A549 (cell line): ENCODE data around the gene CLEC16A. TPM values are rescaled to one million over a fixed set of nuclear protein-coding genes. Genes with fewer than 3 reads are reported as not detected.

ENCODE experiments used
- ATAC-seq, 2 experiments: fragments of 200-7000 bp in 1 of 2; fragments of >200 bp in 1 of 2; cut with Nextera tagmentation in 1 of 2; cut with Tn5 transposase in 1 of 2; 3 replicates each; pipeline versions ENCODE4 v1.8.0 to v1.9.1; 2018 to 2020; ENCODE audit warnings: mild to moderate bottlenecking in 1 of 2, moderate library complexity in 1 of 2
- CTCF ChIA-PET: fragments of 300-600 bp; sonication (Branson Sonifier 250); formaldehyde crosslinking; extraction: SDS; loops from one replicate; lab custom pipeline; 2021; ENCODE audit warnings: antibody characterized with exemption, inconsistent platforms; lab: Yijun Ruan, JAX
- POLR2A ChIA-PET: fragments of 350-600 bp; formaldehyde crosslinking; extraction: SDS; loops from one replicate; lab custom pipeline; 2021; ENCODE audit warnings: antibody characterized with exemption, inconsistent platforms; lab: Yijun Ruan, JAX
- DNase-seq, 2 experiments: peaks; one replicate each; pipeline versions ENCODE4 v3.0.0 to v3.0.0-alpha.2; 2011 to 2016; ENCODE audit warnings: low read depth in 1 of 2, low spot score in 1 of 2
- FAIRE-seq: peaks from 2 replicates; lab custom pipeline; 2011; peaks lifted over from hg19 to GRCh38; lab: Jason Lieb, UNC
- H3K27ac ChIP-seq, 2 experiments: fragments of >200 bp; sonication (Bioruptor Twin); formaldehyde crosslinking; 3 replicates each; pipeline ENCODE4 v1.5.1; 2016 to 2017
- H3K4me1 ChIP-seq: fragments of >200 bp; sonication (Bioruptor Twin); formaldehyde crosslinking; 3 replicates; pipeline ENCODE4 v1.6.1; 2016
- H3K4me2 ChIP-seq: fragments of >200 bp; sonication (Bioruptor Twin); formaldehyde crosslinking; 3 replicates; pipeline ENCODE4 v1.6.1; 2016
- H3K4me3 ChIP-seq: fragments of >200 bp; sonication (Bioruptor Twin); formaldehyde crosslinking; 3 replicates; pipeline ENCODE4 v1.5.1; 2016
- H3K9me3 ChIP-seq: fragments of >200 bp; sonication (Bioruptor Twin); formaldehyde crosslinking; 3 replicates; pipeline ENCODE4 v1.6.1; 2016
- CBX2 ChIP-seq: fragments of 200-600 bp; sonication (generic); IDR thresholded peaks from 2 replicates; pipeline ENCODE4 v1.6.1; 2016; ENCODE audit warnings: low read depth, mild to moderate bottlenecking, borderline replicate concordance
- CBX8 ChIP-seq: fragments of 200-600 bp; sonication (generic); IDR thresholded peaks from 2 replicates; pipeline ENCODE4 v1.6.1; 2016
- CEBPB ChIP-seq, 2 experiments: fragments of >200 bp in 1 of 2; sonication (Bioruptor Twin) in 1 of 2; formaldehyde crosslinking in 1 of 2; IDR thresholded peaks; 2 replicates each; pipeline ENCODE4 v1.6.1; 2012 to 2016
- CHD2 ChIP-seq: fragments of 150-350 bp; IDR thresholded peaks from 2 replicates; pipeline ENCODE4 v1.6.1; 2014; ENCODE audit warnings: low read length; ENCODE audit not compliant: partially characterized antibody
- CHD4 ChIP-seq: fragments of 200-600 bp; sonication (generic); IDR thresholded peaks from 2 replicates; pipeline ENCODE4 v1.6.1; 2016; ENCODE audit warnings: antibody characterized with exemption, mild to moderate bottlenecking, borderline replicate concordance
- EHF ChIP-seq: fragments of 250-450 bp; sonication (Bioruptor Pico); IDR thresholded peaks from 2 replicates; pipeline ENCODE4 v1.5.0; 2020; ENCODE audit warnings: mild to moderate bottlenecking
- EP300 ChIP-seq, 2 experiments: fragments of >200 bp; sonication (Bioruptor Twin); formaldehyde crosslinking; IDR thresholded peaks; 2 replicates in 1 of 2; 3 replicates in 1 of 2; pipeline ENCODE4 v1.6.1; 2016 to 2017
- ESRRA ChIP-seq: fragments of 150-350 bp; IDR thresholded peaks from 2 replicates; pipeline ENCODE4 v1.6.1; 2014; ENCODE audit warnings: mild to moderate bottlenecking, low read length, borderline replicate concordance
- FOSL2 ChIP-seq, 2 experiments: fragments of 450-650 bp in 1 of 2; fragments of >200 bp in 1 of 2; sonication (Bioruptor Twin) in 1 of 2; formaldehyde crosslinking; IDR thresholded peaks; 2 replicates each; pipeline versions ENCODE4 v1.5.0 to v1.6.1; 2016 to 2020; ENCODE audit warnings: mild to moderate bottlenecking in 1 of 2, moderate library complexity in 1 of 2
- FOXS1 ChIP-seq: fragments of 250-450 bp; sonication (Bioruptor Pico); IDR thresholded peaks from 2 replicates; pipeline ENCODE4 v1.5.0; 2020; ENCODE audit warnings: mild to moderate bottlenecking, moderate library complexity
- HOXA7 ChIP-seq: fragments of 250-450 bp; sonication (Bioruptor Pico); IDR thresholded peaks from 2 replicates; pipeline ENCODE4 v1.5.0; 2020; ENCODE audit warnings: mild to moderate bottlenecking, moderate library complexity
- HOXB5 ChIP-seq: fragments of 250-450 bp; sonication (Bioruptor Pico); IDR thresholded peaks from 2 replicates; pipeline ENCODE4 v1.5.0; 2020; ENCODE audit warnings: mild to moderate bottlenecking, moderate library complexity
- JUN ChIP-seq, 2 experiments: fragments of >200 bp; sonication (Bioruptor Twin); formaldehyde crosslinking; IDR thresholded peaks; 2 replicates in 1 of 2; 3 replicates in 1 of 2; pipeline ENCODE4 v1.6.1; 2016 to 2017
- MAFK ChIP-seq: fragments of 450-650 bp; IDR thresholded peaks from 2 replicates; pipeline ENCODE4 v1.6.1; 2014; ENCODE audit not compliant: partially characterized antibody
- MYC ChIP-seq: IDR thresholded peaks from 2 replicates; pipeline ENCODE4 v1.6.1; 2012; ENCODE audit warnings: mild to moderate bottlenecking, inconsistent platforms, low read length, improper control_type of control experiment, borderline replicate concordance
- NR3C1 ChIP-seq: fragments of >200 bp; sonication (Bioruptor Twin); formaldehyde crosslinking; IDR thresholded peaks from 3 replicates; pipeline ENCODE4 v1.6.1; 2017
- PHF8 ChIP-seq: fragments of 200-600 bp; sonication (generic); IDR thresholded peaks from 2 replicates; pipeline ENCODE4 v1.6.1; 2016; ENCODE audit warnings: low read depth, mild to moderate bottlenecking, antibody characterized with exemption, moderate library complexity, borderline replicate concordance
- POLR2A ChIP-seq: IDR thresholded peaks from 2 replicates; pipeline ENCODE4 v1.6.1; 2012; ENCODE audit warnings: mild to moderate bottlenecking, low read length
- RAD21 ChIP-seq, 2 experiments: fragments of >200 bp in 1 of 2; sonication (Bioruptor Twin) in 1 of 2; formaldehyde crosslinking in 1 of 2; IDR thresholded peaks in 1 of 2; conservative IDR thresholded peaks in 1 of 2; 2 replicates in 1 of 2; 3 replicates in 1 of 2; pipeline ENCODE4 v1.6.1; 2012 to 2018; ENCODE audit warnings: inconsistent platforms in 1 of 2
- RNF2 ChIP-seq: fragments of 200-600 bp; sonication (generic); IDR thresholded peaks from 2 replicates; pipeline ENCODE4 v1.6.1; 2016; ENCODE audit warnings: low read depth, mild to moderate bottlenecking, antibody characterized with exemption, moderate library complexity, borderline replicate concordance
- SMC3 ChIP-seq: fragments of >200 bp; sonication (Bioruptor Twin); formaldehyde crosslinking; IDR thresholded peaks from 3 replicates; pipeline ENCODE4 v1.6.1; 2018; ENCODE audit warnings: inconsistent platforms
- SREBF2 ChIP-seq: fragments of 450-650 bp; IDR thresholded peaks from 2 replicates; pipeline ENCODE4 v1.6.1; 2014; ENCODE audit warnings: mild to moderate bottlenecking, moderate library complexity
- TFCP2L1 ChIP-seq: fragments of 250-450 bp; sonication (Bioruptor Pico); IDR thresholded peaks from 2 replicates; pipeline ENCODE4 v1.5.0; 2021; ENCODE audit warnings: mild to moderate bottlenecking
- TP53 ChIP-seq: fragments of 250-450 bp; sonication (Bioruptor Pico); IDR thresholded peaks from 2 replicates; pipeline ENCODE4 v1.5.0; 2021; ENCODE audit warnings: mild to moderate bottlenecking, moderate library complexity
- ZC3H11A ChIP-seq: fragments of 450-650 bp; IDR thresholded peaks from 2 replicates; pipeline ENCODE4 v1.6.1; 2014; ENCODE audit warnings: antibody characterized with exemption, mild to moderate bottlenecking
- ZFP36 ChIP-seq: fragments of 450-650 bp; IDR thresholded peaks from 2 replicates; pipeline ENCODE4 v1.6.1; 2014; ENCODE audit warnings: borderline replicate concordance; ENCODE audit not compliant: partially characterized antibody
- ZNF302 ChIP-seq: fragments of 250-450 bp; sonication (Bioruptor Pico); IDR thresholded peaks from 2 replicates; pipeline ENCODE4 v1.9.0; 2021; ENCODE audit warnings: inconsistent platforms, mild to moderate bottlenecking, moderate library complexity
- ZSCAN20 ChIP-seq: fragments of 250-450 bp; sonication (Bioruptor Pico); IDR thresholded peaks from 2 replicates; pipeline ENCODE4 v1.8.0; 2022; ENCODE audit warnings: mild to moderate bottlenecking, moderate library complexity
- WGBS: methylation state at CpG from one replicate; pipeline ENCODE4 v1.1.6; 2017; ENCODE audit errors: missing lambda C conversion rate; 5-methylcytosine and 5-hydroxymethylcytosine counted together
- polyA plus RNA-seq, 4 experiments: library from polyadenylated mRNA; depleted of rRNA in 3 of 4; stranded (reverse); fragments of >200 nt; fragmentation: RNase III in 1 of 4; extraction: RNeasy Plus Mini Kit Qiagen cat#74134 plus additional on column Dnase treatment in 1 of 4; gene quantifications; 2 replicates in 3 of 4; 3 replicates in 1 of 4; pipeline ENCODE4 v1.2.3, GENCODE V29; 2011 to 2017
- TF ChIP-seq, protein P1 (sequence below): fragments of 200-600 bp; sonication (generic); IDR thresholded peaks from 2 replicates; pipeline ENCODE4 v1.6.1; 2016; ENCODE audit warnings: antibody characterized with exemption, mild to moderate bottlenecking, moderate library complexity
- TF ChIP-seq, protein P2 (sequence below): fragments of 250-450 bp; sonication (Bioruptor Pico); IDR thresholded peaks from 2 replicates; pipeline ENCODE4 v1.5.0; 2021; ENCODE audit warnings: mild to moderate bottlenecking, moderate library complexity, borderline replicate concordance

CLEC16A gene
- polyA plus RNA-seq, 2 of the 4 experiments (the other 2 are of a cell fraction) = 8.3 to 10.4 TPM

DNA sequence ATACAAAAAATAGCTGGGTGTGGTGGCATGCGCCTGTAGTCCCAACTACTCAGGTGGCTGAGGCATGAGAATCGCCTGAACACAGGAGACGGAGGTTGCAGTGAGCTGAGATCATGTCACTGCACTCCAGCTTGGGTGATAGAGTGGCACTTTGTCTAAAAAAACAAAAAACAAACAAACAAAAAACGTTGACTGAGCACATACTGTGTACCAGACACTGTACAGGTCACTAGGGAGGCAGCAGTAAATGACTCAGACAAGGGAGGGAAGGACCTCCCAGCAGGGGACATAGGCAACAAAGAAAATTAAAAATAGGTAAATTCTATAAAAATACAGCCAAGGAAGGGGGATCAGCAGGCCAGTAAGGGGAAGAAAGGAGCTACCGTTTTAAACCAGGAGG, 247.3 kb downstream of the CLEC16A start:
- Histone ChIP-seq H3K27ac (no peak overlapping the region), H3K4me2 (no peak overlapping the region), H3K9me3 (no peaks in the 10 kb centered on the region), H3K4me1 (0 out of 3 replicates have a peak, but pooled peaks cover 4% of the 10 kb centered on the region), H3K4me3 (no peak overlapping the region)
- no peak for TF ChIP-seq MYC
- no peak for TF ChIP-seq CHD2
- TF ChIP-seq CEBPB (IDR thresholded peaks at IDR 0.05) = no peak
- no peak for TF ChIP-seq ZFP36
- no peak for TF ChIP-seq ESRRA
- TF ChIP-seq POLR2A = no peak
- TF ChIP-seq NR3C1 = no peak
- TF ChIP-seq, protein P1, sequence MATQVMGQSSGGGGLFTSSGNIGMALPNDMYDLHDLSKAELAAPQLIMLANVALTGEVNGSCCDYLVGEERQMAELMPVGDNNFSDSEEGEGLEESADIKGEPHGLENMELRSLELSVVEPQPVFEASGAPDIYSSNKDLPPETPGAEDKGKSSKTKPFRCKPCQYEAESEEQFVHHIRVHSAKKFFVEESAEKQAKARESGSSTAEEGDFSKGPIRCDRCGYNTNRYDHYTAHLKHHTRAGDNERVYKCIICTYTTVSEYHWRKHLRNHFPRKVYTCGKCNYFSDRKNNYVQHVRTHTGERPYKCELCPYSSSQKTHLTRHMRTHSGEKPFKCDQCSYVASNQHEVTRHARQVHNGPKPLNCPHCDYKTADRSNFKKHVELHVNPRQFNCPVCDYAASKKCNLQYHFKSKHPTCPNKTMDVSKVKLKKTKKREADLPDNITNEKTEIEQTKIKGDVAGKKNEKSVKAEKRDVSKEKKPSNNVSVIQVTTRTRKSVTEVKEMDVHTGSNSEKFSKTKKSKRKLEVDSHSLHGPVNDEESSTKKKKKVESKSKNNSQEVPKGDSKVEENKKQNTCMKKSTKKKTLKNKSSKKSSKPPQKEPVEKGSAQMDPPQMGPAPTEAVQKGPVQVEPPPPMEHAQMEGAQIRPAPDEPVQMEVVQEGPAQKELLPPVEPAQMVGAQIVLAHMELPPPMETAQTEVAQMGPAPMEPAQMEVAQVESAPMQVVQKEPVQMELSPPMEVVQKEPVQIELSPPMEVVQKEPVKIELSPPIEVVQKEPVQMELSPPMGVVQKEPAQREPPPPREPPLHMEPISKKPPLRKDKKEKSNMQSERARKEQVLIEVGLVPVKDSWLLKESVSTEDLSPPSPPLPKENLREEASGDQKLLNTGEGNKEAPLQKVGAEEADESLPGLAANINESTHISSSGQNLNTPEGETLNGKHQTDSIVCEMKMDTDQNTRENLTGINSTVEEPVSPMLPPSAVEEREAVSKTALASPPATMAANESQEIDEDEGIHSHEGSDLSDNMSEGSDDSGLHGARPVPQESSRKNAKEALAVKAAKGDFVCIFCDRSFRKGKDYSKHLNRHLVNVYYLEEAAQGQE = no peak
- no peak for FAIRE-seq
- 58% methylated on average over 5 of the region's 5 CpGs for WGBS
- no peak for DNase-seq
- POLR2A ChIA-PET = no interaction called here
- CTCF ChIA-PET = interaction anchor here (1.0 kb wide), 3 partner anchors 14 to 228 kb away, joined by 3 to 4 read pairs (median 4); no protein-coding TSS in a partner anchor
- ATAC-seq = no peak

DNA sequence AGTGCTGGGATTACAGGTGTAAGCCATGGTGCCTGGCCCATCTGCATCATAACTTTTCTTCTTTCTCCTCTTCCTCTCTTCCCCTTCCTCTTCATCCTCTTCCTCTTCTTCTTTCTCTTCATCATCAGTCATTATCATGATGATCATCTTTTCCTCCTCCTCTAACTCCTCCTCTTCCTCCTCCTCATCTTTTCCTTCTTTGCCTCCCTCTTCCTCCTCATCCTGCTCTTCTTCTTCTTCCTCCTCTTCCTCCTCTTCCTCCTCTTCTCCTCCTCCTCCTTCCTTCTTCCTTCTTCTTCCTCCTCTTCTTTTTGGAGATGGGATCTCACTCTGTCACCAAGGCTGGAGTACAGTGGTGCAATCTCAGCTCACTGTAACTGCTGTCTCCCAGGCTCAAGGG, 249.1 kb downstream of the CLEC16A start:
- POLR2A ChIA-PET = no interaction called here
- no peak for DNase-seq
- no peak overlapping the region for H3K27ac ChIP-seq
- no peaks in the 10 kb centered on the region for H3K9me3 ChIP-seq
- H3K4me3 ChIP-seq = no peak overlapping the region
- TF ChIP-seq PHF8 (no peak), HOXB5 (CRISPR knock-in tag) (no peak), POLR2A (no peak), ZSCAN20 (CRISPR knock-in tag) (no peak), SREBF2 (no peak), ZFP36 (no peak), CHD2 (no peak), ZNF302 (no peak), RAD21 (conservative IDR thresholded peaks at IDR 0.05 in 1 of 2, IDR thresholded peaks at IDR 0.05 in 1 of 2) (no peak), FOSL2 (IDR thresholded peaks at IDR 0.05) (no peak), FOSL2 (CRISPR knock-in tag; IDR thresholded peaks at IDR 0.05) (no peak), JUN (IDR thresholded peaks at IDR 0.05) (no peak), ZC3H11A (no peak)
- TF ChIP-seq, protein P2, sequence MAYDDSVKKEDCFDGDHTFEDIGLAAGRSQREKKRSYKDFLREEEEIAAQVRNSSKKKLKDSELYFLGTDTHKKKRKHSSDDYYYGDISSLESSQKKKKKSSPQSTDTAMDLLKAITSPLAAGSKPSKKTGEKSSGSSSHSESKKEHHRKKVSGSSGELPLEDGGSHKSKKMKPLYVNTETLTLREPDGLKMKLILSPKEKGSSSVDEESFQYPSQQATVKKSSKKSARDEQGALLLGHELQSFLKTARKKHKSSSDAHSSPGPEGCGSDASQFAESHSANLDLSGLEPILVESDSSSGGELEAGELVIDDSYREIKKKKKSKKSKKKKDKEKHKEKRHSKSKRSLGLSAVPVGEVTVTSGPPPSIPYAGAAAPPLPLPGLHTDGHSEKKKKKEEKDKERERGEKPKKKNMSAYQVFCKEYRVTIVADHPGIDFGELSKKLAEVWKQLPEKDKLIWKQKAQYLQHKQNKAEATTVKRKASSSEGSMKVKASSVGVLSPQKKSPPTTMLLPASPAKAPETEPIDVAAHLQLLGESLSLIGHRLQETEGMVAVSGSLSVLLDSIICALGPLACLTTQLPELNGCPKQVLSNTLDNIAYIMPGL (CRISPR knock-in tag) = no peak
- CTCF ChIA-PET = interaction anchor here (1.5 kb wide), 1 partner anchor 14 kb away, joined by 3 read pairs; no protein-coding TSS in a partner anchor
- peaks cover 4% of the 10 kb centered on the region; the same call in 1 of the 3 replicates for H3K4me1 ChIP-seq
- ATAC-seq = no peak
- H3K4me2 ChIP-seq = no peak overlapping the region
- FAIRE-seq = no peak

DNA sequence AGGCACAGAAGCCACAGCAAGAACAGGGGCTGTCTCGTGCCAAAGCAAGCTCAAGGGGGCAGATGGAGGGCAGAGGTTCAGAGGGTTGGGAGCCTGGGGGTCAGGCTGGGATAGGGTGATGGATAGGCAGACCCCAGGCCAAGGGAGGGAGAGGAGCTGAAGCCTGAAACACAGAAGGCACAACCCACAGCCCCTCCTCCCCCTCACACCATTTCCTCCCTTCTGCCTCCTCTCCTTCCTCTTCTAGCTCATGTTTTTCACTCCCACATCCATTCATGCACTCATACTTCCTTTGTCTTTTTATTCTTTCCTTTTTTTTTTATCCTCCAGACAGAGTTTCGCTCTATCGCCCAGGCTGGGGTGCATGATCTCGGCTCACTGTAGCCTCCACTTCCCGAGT, 250.5 kb downstream of the CLEC16A start:
- WGBS = 66% methylated on average over 5 of the region's 5 CpGs
- peaks cover 11% of the 10 kb centered on the region; the same call in 1 of the 3 replicates for H3K4me1 ChIP-seq
- no peak overlapping the region for H3K27ac ChIP-seq
- H3K4me2 ChIP-seq = no peak overlapping the region
- no peak overlapping the region for H3K4me3 ChIP-seq
- FAIRE-seq = no peak
- H3K9me3 ChIP-seq = no peaks in the 10 kb centered on the region
- no peak for ATAC-seq
- ChIA-PET POLR2A (interaction anchor here (0.6 kb wide), 1 partner anchor 1560 kb away, joined by 6 read pairs; no protein-coding TSS in a partner anchor), CTCF (interaction anchor here (0.6 to 1.6 kb wide), 3 partner anchors 94 to 232 kb away, joined by 3 to 9 read pairs (median 3); no protein-coding TSS in a partner anchor)
- no peak for TF ChIP-seq TFCP2L1 (CRISPR knock-in tag)
- TF ChIP-seq MAFK = no peak
- TF ChIP-seq MYC = no peak
- TF ChIP-seq EHF (CRISPR knock-in tag) = no peak
- no peak for TF ChIP-seq RNF2
- no peak for TF ChIP-seq TP53 (CRISPR knock-in tag)
- no peak for TF ChIP-seq ZFP36
- TF ChIP-seq EP300 (IDR thresholded peaks at IDR 0.05) = no peak
- no peak for TF ChIP-seq HOXA7
- TF ChIP-seq SMC3 = no peak
- no peak for TF ChIP-seq CBX2
- no peak for TF ChIP-seq CHD4
- TF ChIP-seq CBX8 = no peak
- no peak for TF ChIP-seq RAD21 (conservative IDR thresholded peaks at IDR 0.05 in 1 of 2, IDR thresholded peaks at IDR 0.05 in 1 of 2)
- no peak for TF ChIP-seq FOXS1 (CRISPR knock-in tag)
- TF ChIP-seq ZSCAN20 (CRISPR knock-in tag) = no peak
- no peak for DNase-seq
